ENCODE results near the gene DHX29. TPM values are rescaled to one million over a fixed set of nuclear protein-coding genes. Genes with fewer than 3 reads are reported as not detected.

The DHX29 gene
- total RNA-seq, 6 experiments from 2014 or later: 35.7 to 45.8 (median 41.7) TPM

DNA sequence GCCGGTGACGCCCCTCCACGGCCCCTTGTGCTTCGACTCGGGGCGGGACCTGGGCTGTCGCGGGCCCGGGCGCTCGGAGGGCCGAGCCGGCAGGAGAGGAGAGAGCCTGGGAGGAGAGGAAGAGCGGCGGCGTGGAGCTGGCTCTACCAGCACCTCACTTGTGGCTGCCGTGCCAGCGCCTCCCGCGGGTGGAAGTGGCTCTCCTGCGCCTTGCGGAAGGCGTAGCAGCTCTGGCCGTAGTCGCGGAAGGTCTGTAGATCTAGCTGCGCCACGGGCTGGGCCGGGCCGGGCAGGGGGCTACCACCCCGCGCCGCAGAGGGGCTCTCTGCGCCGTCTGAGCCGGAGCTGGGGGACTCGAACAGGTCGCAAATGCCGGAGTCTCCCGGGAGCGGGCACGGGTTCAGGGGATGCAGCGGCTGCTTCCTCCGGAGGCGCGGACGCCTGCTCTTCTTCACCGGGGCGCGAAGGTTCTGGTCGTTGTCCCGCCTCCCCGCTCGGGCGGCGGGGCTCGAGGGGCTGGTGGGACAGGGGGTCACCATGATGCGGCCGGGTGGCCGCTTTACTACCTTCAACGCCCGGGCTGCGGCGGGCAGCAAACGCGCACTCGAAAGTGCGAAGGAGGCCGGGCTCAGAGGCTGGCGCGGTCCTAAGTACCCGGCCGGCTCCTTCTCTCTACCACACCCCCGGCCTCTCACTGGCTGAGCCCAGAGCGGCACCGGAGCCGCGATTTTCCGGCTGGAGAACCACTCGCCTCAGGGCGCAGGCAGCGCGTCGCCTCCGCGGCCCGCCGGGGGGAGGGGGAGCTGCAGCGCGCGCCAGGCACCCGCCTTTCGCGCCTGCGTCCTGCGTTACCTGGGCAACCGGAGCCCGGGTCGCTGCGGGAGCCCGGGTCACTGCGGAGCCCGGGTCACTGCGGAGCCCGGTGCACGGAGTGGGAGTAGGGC is 74.2 kb downstream of the DHX29 start, which contains the start of gene CCNO:
Gene CCNO (minus strand): TSS at position 624 of the 944 bp plus-strand sequence. CDS start 85 bp downstream, at position 539.
- Mint-ChIP-seq H3K27ac (0 out of 2 replicates have a peak within 1 kb of the TSS, but pooled peaks have one; percentile 4), H3K9me3 (no peaks in the 10 kb centered on the region; the same call in 1 of the 2 replicates), H3K36me3 (ENCODE audit: low read depth) (no peaks in the 10 kb centered on the region), H3K4me3 (peak within 1 kb of the TSS; percentile 90), H3K27me3 (ENCODE audit: insufficient read depth) (peaks cover 39% of the 10 kb centered on the region), H3K4me1 (ENCODE audit: low read depth) (peaks cover 31% of the 10 kb centered on the region)
- peak; percentile 65 for DNase-seq
- TF ChIP-seq, protein P1, sequence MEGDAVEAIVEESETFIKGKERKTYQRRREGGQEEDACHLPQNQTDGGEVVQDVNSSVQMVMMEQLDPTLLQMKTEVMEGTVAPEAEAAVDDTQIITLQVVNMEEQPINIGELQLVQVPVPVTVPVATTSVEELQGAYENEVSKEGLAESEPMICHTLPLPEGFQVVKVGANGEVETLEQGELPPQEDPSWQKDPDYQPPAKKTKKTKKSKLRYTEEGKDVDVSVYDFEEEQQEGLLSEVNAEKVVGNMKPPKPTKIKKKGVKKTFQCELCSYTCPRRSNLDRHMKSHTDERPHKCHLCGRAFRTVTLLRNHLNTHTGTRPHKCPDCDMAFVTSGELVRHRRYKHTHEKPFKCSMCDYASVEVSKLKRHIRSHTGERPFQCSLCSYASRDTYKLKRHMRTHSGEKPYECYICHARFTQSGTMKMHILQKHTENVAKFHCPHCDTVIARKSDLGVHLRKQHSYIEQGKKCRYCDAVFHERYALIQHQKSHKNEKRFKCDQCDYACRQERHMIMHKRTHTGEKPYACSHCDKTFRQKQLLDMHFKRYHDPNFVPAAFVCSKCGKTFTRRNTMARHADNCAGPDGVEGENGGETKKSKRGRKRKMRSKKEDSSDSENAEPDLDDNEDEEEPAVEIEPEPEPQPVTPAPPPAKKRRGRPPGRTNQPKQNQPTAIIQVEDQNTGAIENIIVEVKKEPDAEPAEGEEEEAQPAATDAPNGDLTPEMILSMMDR (IDR thresholded peaks at IDR 0.05): no peak

DNA sequence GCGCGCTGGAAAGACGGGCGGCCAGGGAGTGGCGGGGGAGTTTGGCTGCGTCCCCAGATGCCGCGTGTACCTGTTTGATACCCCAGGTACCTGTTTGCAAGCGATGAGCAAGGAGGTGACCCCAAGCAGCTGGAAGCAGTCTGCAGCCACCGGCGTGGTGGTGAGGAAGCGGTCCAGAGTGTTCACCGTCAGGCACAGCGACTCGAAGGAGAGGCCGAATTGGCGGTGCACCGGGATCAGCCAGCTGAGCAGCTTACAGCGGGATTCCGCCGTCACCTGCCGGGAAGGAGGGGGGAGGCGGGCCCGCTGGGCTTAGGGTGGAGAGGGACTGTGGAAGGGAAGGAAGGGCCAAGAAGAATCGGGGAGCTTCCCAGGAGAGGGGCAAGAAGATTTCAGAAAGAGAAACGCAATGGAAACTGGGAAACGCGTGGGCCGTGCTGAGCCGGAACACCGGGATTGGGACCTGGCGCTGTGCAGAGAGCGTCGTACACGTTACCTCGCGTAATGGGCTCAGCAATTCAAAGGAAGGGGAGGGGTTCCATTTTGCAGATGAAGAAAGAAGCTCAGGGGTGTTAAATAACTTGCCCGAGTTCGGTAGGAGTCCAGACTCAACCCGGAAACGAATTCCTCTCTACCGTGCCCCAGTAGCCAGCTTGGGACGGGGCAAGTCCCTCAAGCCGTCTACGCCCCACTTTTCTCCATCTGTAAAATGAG is 75.1 kb downstream of the DHX29 start:
- Mint-ChIP-seq H3K4me3 (peak overlapping the region; percentile 90), H3K9me3 (no peaks in the 10 kb centered on the region; the same call in 1 of the 2 replicates), H3K27me3 (ENCODE audit: insufficient read depth) (peaks cover 48% of the 10 kb centered on the region), H3K4me1 (ENCODE audit: low read depth) (peaks cover 37% of the 10 kb centered on the region), H3K36me3 (ENCODE audit: low read depth) (no peaks in the 10 kb centered on the region), H3K27ac (no peak overlapping the region)
- TF ChIP-seq, protein P1 (IDR thresholded peaks at IDR 0.05): no peak
- no peak for DNase-seq

DNA sequence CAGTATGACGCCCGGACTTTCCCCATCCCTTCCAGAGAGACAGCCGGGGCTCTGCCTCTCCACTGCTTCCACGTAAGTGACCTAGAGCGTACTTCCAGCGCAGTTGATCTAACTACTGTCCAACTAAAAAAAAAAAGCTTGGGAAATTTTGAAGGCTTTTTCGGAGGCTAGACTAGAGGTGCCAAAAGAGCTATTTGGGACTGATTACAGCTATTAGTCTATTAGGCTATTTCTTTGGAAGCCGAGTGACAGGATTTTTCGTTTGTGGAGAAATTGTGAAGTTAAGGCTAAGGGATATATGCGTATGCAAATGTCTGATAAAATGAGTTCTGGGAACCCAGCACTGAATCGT is 75.6 kb downstream of the DHX29 start:
- Mint-ChIP-seq H3K27me3 (ENCODE audit: insufficient read depth) (peaks cover 48% of the 10 kb centered on the region), H3K9me3 (no peaks in the 10 kb centered on the region; the same call in 1 of the 2 replicates), H3K4me3 (peak overlapping the region; percentile 90), H3K36me3 (ENCODE audit: low read depth) (no peaks in the 10 kb centered on the region), H3K4me1 (ENCODE audit: low read depth) (peaks cover 37% of the 10 kb centered on the region), H3K27ac (no peak overlapping the region)
- TF ChIP-seq, protein P1 (IDR thresholded peaks at IDR 0.05): no peak
- DNase-seq: no peak

DNA sequence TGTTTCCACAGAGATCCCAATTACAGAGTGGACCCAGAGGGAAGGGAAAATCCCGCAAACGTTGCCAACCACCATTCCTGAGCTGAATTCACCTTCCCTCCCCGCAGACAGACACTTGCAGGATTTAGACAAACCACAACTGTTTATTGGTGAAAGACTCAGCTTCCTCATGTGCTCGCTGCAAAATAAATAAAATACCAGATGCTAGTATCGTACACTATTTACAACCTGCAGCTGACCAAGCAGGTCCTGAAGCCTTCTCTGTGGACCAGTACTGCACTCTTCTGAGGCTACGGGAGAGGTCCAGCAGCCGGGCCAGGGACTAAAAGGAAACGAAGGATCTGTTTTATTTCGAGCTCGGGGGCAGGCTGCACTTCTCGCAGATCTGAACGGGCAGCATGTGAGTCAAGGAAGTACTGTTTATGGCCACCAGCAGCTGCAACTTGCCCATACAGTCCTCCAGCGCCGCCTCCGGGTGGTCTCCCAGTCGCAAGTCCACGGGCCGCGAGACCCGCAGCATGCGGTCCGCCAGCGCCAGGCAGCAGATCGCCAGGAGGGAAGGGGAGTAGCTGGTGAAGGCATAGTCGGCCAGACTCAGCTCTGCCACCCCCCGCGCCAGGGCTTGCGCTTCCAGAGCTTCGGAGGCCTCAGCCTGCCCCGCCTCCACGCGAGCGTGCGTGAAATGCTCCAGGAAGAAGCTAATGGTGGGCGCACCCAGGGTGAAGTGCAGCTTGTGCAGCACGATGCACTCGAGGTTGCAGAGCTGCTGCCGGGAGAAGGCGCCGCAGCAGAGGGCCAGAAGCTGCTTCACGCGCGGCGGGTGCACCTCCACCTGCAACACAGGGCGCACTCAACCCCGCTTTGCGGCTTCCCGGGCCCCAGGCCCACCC is 76.2 kb downstream of the DHX29 start:
- Mint-ChIP-seq H3K27ac (no peak overlapping the region), H3K4me3 (peak overlapping the region; percentile 90; the same call in 1 of the 2 replicates), H3K9me3 (no peaks in the 10 kb centered on the region; the same call in 1 of the 2 replicates), H3K27me3 (ENCODE audit: insufficient read depth) (peaks cover 50% of the 10 kb centered on the region), H3K4me1 (ENCODE audit: low read depth) (peaks cover 37% of the 10 kb centered on the region), H3K36me3 (ENCODE audit: low read depth) (no peaks in the 10 kb centered on the region)
- TF ChIP-seq, protein P1 (IDR thresholded peaks at IDR 0.05): no peak
- no peak for DNase-seq

All from HFFc6 (cell line).